GM13977 (cell line): ENCODE measurements around the gene AKR1B1.

Experiments used
- DNase-seq: peaks from one replicate; pipeline ENCODE4 v3.0.0; 2012; ENCODE audit warnings: low spot score
- CTCF ChIP-seq: IDR thresholded peaks from 2 replicates; pipeline ENCODE4 v1.5.1; 2012; ENCODE audit warnings: mild to moderate bottlenecking, control low read depth; ENCODE audit not compliant: insufficient read depth; ENCODE audit errors: extremely low read depth, missing control alignments
- in situ Hi-C: fragments of 300-500 bp; cut with MboI; formaldehyde crosslinking; loops from one replicate; pipeline ENCODE4 v1.12.0; 2022; ENCODE audit warnings: low sequenced_read_pairs, low pct_unique_long_range_greater_than_20kb, mixed read lengths, inconsistent platforms; ENCODE audit not compliant: unreplicated experiment

AKR1B1 gene

GRCh38 chr7:134449680-134450079 is 9.2 kb downstream of the AKR1B1 start:
- no peak for TF ChIP-seq CTCF
- in situ Hi-C loops, result loop anchor here (25.0 kb wide), 1 partner anchor 513 kb away; no protein-coding TSS in a partner anchor
- DNase-seq, result no peak

GRCh38 chr7:134448356-134449229 is 10.3 kb downstream of the AKR1B1 start:
- in situ Hi-C loops, result loop anchor here (25.0 kb wide), 1 partner anchor 514 kb away; no protein-coding TSS in a partner anchor
- DNase-seq, result no peak
- no peak for TF ChIP-seq CTCF

GRCh38 chr7:134447383-134447782 is 11.5 kb downstream of the AKR1B1 start:
- TF ChIP-seq CTCF, result no peak
- DNase-seq, result no peak
- in situ Hi-C loops, result loop anchor here (25.0 kb wide), 1 partner anchor 515 kb away; no protein-coding TSS in a partner anchor

GRCh38 chr7:134446923-134447322 is 12.0 kb downstream of the AKR1B1 start:
- TF ChIP-seq CTCF, result no peak
- DNase-seq, result no peak
- in situ Hi-C loops, result loop anchor here (25.0 kb wide), 1 partner anchor 515 kb away; no protein-coding TSS in a partner anchor

- no peak for DNase-seq
- in situ Hi-C loops, result loop anchor here (25.0 kb wide), 1 partner anchor 516 kb away; no protein-coding TSS in a partner anchor
- no peak for TF ChIP-seq CTCF
These were observed 12.5 kb downstream of the AKR1B1 start for GRCh38 chr7:134446446-134446845.

- DNase-seq, result no peak
- in situ Hi-C loops, result loop anchor here (5.0 to 25.0 kb wide), 2 partner anchors 67 to 517 kb away; no protein-coding TSS in a partner anchor
- TF ChIP-seq CTCF, result no peak
These were observed 14.0 kb downstream of the AKR1B1 start for GRCh38 chr7:134444961-134445315.
